Nasal cavity respiratory epithelium epithelial cell of viscerocranial mucosa (primary cell): ENCODE measurements around the gene ZNF420. TPM values are rescaled to one million over a fixed set of nuclear protein-coding genes. Genes with fewer than 3 reads are reported as not detected.

Source experiments
- total RNA-seq: library from RNA; depleted of rRNA; stranded (reverse); fragments of >200 nt; gene quantifications from 2 replicates; pipeline ENCODE4 v1.2.3, GENCODE V29; 2014

Gene ZNF420
- total RNA-seq, result 7.9 and 14.7 TPM in 2 replicates

GRCh38 chr19:37077934-37078716, at the start of gene ZNF420:
TSS of gene ZNF420 (plus strand) at chr19:37078433. CDS start at chr19:37089119, 10,686 bp downstream.

GRCh38 chr19:37172368-37173366, 94.4 kb downstream of the ZNF420 start, which contains the start of gene ZNF585A:
TSS of gene ZNF585A (minus strand) at chr19:37172695. CDS start at chr19:37169910, 2,785 bp downstream.

Other genes with a start within 250 kb of the ZNF420 start
- 6.8 and 8.3 TPM in 2 replicates for gene ZNF790, start 240.0 kb upstream of the ZNF420 start, total RNA-seq
- gene ZNF345, start 227.6 kb upstream of the ZNF420 start, total RNA-seq, result 1.4 and 4.0 TPM in 2 replicates
- 3.8 and 4.1 TPM in 2 replicates for gene ZNF829, start 162.1 kb upstream of the ZNF420 start, total RNA-seq
- gene ZNF568, start 162.1 kb upstream of the ZNF420 start, total RNA-seq, result 14.4 and 15.5 TPM in 2 replicates
- gene ZNF585A, start 94.3 kb downstream of the ZNF420 start, total RNA-seq, result 7.9 and 11.5 TPM in 2 replicates
- gene ZNF585B, start 132.1 kb downstream of the ZNF420 start, total RNA-seq, result 10.6 and 26.0 TPM in 2 replicates
- 10.9 and 11.5 TPM in 2 replicates for gene ZNF383, start 139.8 kb downstream of the ZNF420 start, total RNA-seq